BE2C (cell line): ENCODE data around the gene RTN4.

ENCODE experiments used
- DNase-seq: peaks from one replicate; pipeline ENCODE4 v3.0.0-alpha.2; 2020
- H3K27me3 ChIP-seq: fragments of 250-450 bp; sonication (Bioruptor Pico); 2 replicates; pipeline ENCODE4 v1.5.1; 2020; ENCODE audit warnings: mild to moderate bottlenecking
- H3K36me3 ChIP-seq: fragments of 250-450 bp; sonication (Bioruptor Pico); 2 replicates; pipeline ENCODE4 v1.5.1; 2020; ENCODE audit warnings: mild to moderate bottlenecking
- H3K4me1 ChIP-seq: fragments of 250-450 bp; sonication (Bioruptor Pico); 2 replicates; pipeline ENCODE4 v1.5.1; 2020
- H3K4me3 ChIP-seq: 2 replicates; pipeline ENCODE4 v1.5.1; 2011; ENCODE audit warnings: low read depth, low read length
- H3K9me3 ChIP-seq: fragments of 250-450 bp; sonication (Bioruptor Pico); 2 replicates; pipeline ENCODE4 v1.5.1; 2020
- CTCF ChIP-seq: IDR thresholded peaks from 2 replicates; pipeline ENCODE4 v1.5.1; 2012; ENCODE audit warnings: mild to moderate bottlenecking, low read depth, low read length

Gene RTN4

GRCh38 chr2:55031505-55031904 lies 18.7 kb downstream of the RTN4 start:
- no peaks in the 10 kb centered on the region for H3K27me3 ChIP-seq
- no peak for TF ChIP-seq CTCF
- DNase-seq: no peak
- no peak overlapping the region for H3K4me3 ChIP-seq
- no peaks in the 10 kb centered on the region for H3K9me3 ChIP-seq
- H3K36me3 ChIP-seq: no peaks in the 10 kb centered on the region
- no peaks in the 10 kb centered on the region for H3K4me1 ChIP-seq

GRCh38 chr2:55030766-55031165 lies 19.5 kb downstream of the RTN4 start:
- Histone ChIP-seq H3K36me3 (no peaks in the 10 kb centered on the region), H3K27me3 (no peaks in the 10 kb centered on the region), H3K9me3 (no peaks in the 10 kb centered on the region), H3K4me3 (no peak overlapping the region), H3K4me1 (no peaks in the 10 kb centered on the region)
- TF ChIP-seq CTCF: no peak
- no peak for DNase-seq

- Histone ChIP-seq H3K9me3 (no peaks in the 10 kb centered on the region), H3K4me1 (no peaks in the 10 kb centered on the region), H3K4me3 (no peak overlapping the region), H3K36me3 (no peaks in the 10 kb centered on the region), H3K27me3 (no peaks in the 10 kb centered on the region)
- TF ChIP-seq CTCF: no peak
- DNase-seq: no peak
Measured at GRCh38 chr2:55029098-55029497, 21.2 kb downstream of the RTN4 start.

GRCh38 chr2:55027226-55027625 lies 23.0 kb downstream of the RTN4 start:
- H3K27me3 ChIP-seq: no peaks in the 10 kb centered on the region
- H3K4me3 ChIP-seq: no peak overlapping the region
- H3K4me1 ChIP-seq: no peaks in the 10 kb centered on the region
- H3K9me3 ChIP-seq: no peaks in the 10 kb centered on the region
- no peaks in the 10 kb centered on the region for H3K36me3 ChIP-seq
- no peak for DNase-seq
- no peak for TF ChIP-seq CTCF

GRCh38 chr2:55026202-55026601 lies 24.0 kb downstream of the RTN4 start:
- H3K27me3 ChIP-seq: no peaks in the 10 kb centered on the region
- H3K4me3 ChIP-seq: no peak overlapping the region
- no peak for TF ChIP-seq CTCF
- no peaks in the 10 kb centered on the region for H3K36me3 ChIP-seq
- H3K4me1 ChIP-seq: no peaks in the 10 kb centered on the region
- DNase-seq: no peak
- H3K9me3 ChIP-seq: no peaks in the 10 kb centered on the region

- H3K4me1 ChIP-seq: no peaks in the 10 kb centered on the region
- H3K36me3 ChIP-seq: no peaks in the 10 kb centered on the region
- TF ChIP-seq CTCF: no peak
- H3K4me3 ChIP-seq: no peak overlapping the region
- H3K27me3 ChIP-seq: no peaks in the 10 kb centered on the region
- DNase-seq: no peak
- H3K9me3 ChIP-seq: no peaks in the 10 kb centered on the region
Measured at GRCh38 chr2:55025627-55026026, 24.6 kb downstream of the RTN4 start.
